Measurements from ENCODE around the gene GUCY2C. TPM values are rescaled to one million over a fixed set of nuclear protein-coding genes. Genes with fewer than 3 reads are reported as not detected.

GUCY2C gene
- total RNA-seq, 1 donor from 2014 or later = not detected

GRCh38 chr12:14607568-14607967 is 88.8 kb downstream of the GUCY2C start:
- DNase-seq (ENCODE audit: low spot score) = no peak
- no peak overlapping the region for H3K27ac Mint-ChIP-seq
- H3K36me3 Mint-ChIP-seq (ENCODE audit: low read depth) = no peaks in the 10 kb centered on the region
- no peaks in the 10 kb centered on the region for H3K4me1 Mint-ChIP-seq (ENCODE audit: low read depth)
- no peak overlapping the region for H3K4me3 Mint-ChIP-seq
- intact Hi-C loops (cut with micrococcal nuclease) = no loop called here
- peaks cover 51% of the 10 kb centered on the region for H3K9me3 Mint-ChIP-seq
- peaks cover 8% of the 10 kb centered on the region for H3K27me3 Mint-ChIP-seq (ENCODE audit: insufficient read depth)

GRCh38 chr12:14605401-14605989 is 90.9 kb downstream of the GUCY2C start:
- Mint-ChIP-seq H3K9me3 (peaks cover 36% of the 10 kb centered on the region), H3K4me1 (ENCODE audit: low read depth) (no peaks in the 10 kb centered on the region), H3K4me3 (no peak overlapping the region), H3K36me3 (ENCODE audit: low read depth) (no peaks in the 10 kb centered on the region), H3K27me3 (ENCODE audit: insufficient read depth) (peaks cover 3% of the 10 kb centered on the region), H3K27ac (no peak overlapping the region)
- intact Hi-C loops (cut with micrococcal nuclease) = no loop called here
- no peak for DNase-seq (ENCODE audit: low spot score)

- no peak overlapping the region for H3K4me3 Mint-ChIP-seq
- H3K4me1 Mint-ChIP-seq (ENCODE audit: low read depth) = no peaks in the 10 kb centered on the region
- peaks cover 20% of the 10 kb centered on the region for H3K9me3 Mint-ChIP-seq
- DNase-seq (ENCODE audit: low spot score) = no peak
- H3K27ac Mint-ChIP-seq = no peak overlapping the region
- intact Hi-C loops (cut with micrococcal nuclease) = no loop called here
- H3K27me3 Mint-ChIP-seq (ENCODE audit: insufficient read depth) = peaks cover 4% of the 10 kb centered on the region
- no peaks in the 10 kb centered on the region for H3K36me3 Mint-ChIP-seq (ENCODE audit: low read depth)
Observed at GRCh38 chr12:14601692-14602478, 94.5 kb downstream of the GUCY2C start.

- no peaks in the 10 kb centered on the region for H3K4me1 Mint-ChIP-seq (ENCODE audit: low read depth)
- intact Hi-C loops (cut with micrococcal nuclease) = no loop called here
- no peaks in the 10 kb centered on the region for H3K36me3 Mint-ChIP-seq (ENCODE audit: low read depth)
- peaks cover 4% of the 10 kb centered on the region for H3K27me3 Mint-ChIP-seq (ENCODE audit: insufficient read depth)
- no peak overlapping the region for H3K27ac Mint-ChIP-seq
- no peak overlapping the region for H3K4me3 Mint-ChIP-seq
- H3K9me3 Mint-ChIP-seq = no peaks in the 10 kb centered on the region
- DNase-seq (ENCODE audit: low spot score) = no peak
Observed at GRCh38 chr12:14597480-14597879, 98.9 kb downstream of the GUCY2C start.

GRCh38 chr12:14591719-14592118 is 104.7 kb downstream of the GUCY2C start:
- H3K27me3 Mint-ChIP-seq (ENCODE audit: insufficient read depth) = no peaks in the 10 kb centered on the region
- intact Hi-C loops (cut with micrococcal nuclease) = no loop called here
- H3K9me3 Mint-ChIP-seq = no peaks in the 10 kb centered on the region

GRCh38 chr12:14589169-14590004 is 107.0 kb downstream of the GUCY2C start:
- H3K9me3 Mint-ChIP-seq = no peaks in the 10 kb centered on the region
- H3K27me3 Mint-ChIP-seq (ENCODE audit: insufficient read depth) = no peaks in the 10 kb centered on the region
- H3K36me3 Mint-ChIP-seq (ENCODE audit: low read depth) = no peaks in the 10 kb centered on the region
- intact Hi-C loops (cut with micrococcal nuclease) = no loop called here
- no peaks in the 10 kb centered on the region for H3K4me1 Mint-ChIP-seq (ENCODE audit: low read depth)
- H3K27ac Mint-ChIP-seq = no peak overlapping the region
- DNase-seq (ENCODE audit: low spot score) = no peak
- no peak overlapping the region for H3K4me3 Mint-ChIP-seq

More at GRCh38 chr12:14591719-14592118, 104.7 kb downstream of the GUCY2C start:
- Mint-ChIP-seq H3K4me3 (no peak overlapping the region), H3K4me1 (ENCODE audit: low read depth) (no peaks in the 10 kb centered on the region), H3K27ac (no peak overlapping the region), H3K36me3 (ENCODE audit: low read depth) (no peaks in the 10 kb centered on the region)
- DNase-seq (ENCODE audit: low spot score) = no peak

GRCh38 chr12:14588571-14588970 is 107.8 kb downstream of the GUCY2C start:
- no peaks in the 10 kb centered on the region for H3K4me1 Mint-ChIP-seq (ENCODE audit: low read depth)
- no peaks in the 10 kb centered on the region for H3K36me3 Mint-ChIP-seq (ENCODE audit: low read depth)

GRCh38 chr12:14578646-14579045 is 117.8 kb downstream of the GUCY2C start:
- no peak for DNase-seq (ENCODE audit: low spot score)
- Mint-ChIP-seq H3K9me3 (no peaks in the 10 kb centered on the region), H3K4me3 (no peak overlapping the region), H3K4me1 (ENCODE audit: low read depth) (peaks cover 5% of the 10 kb centered on the region), H3K36me3 (ENCODE audit: low read depth) (no peaks in the 10 kb centered on the region), H3K27me3 (ENCODE audit: insufficient read depth) (peaks cover 2% of the 10 kb centered on the region), H3K27ac (no peak overlapping the region)
- intact Hi-C loops (cut with micrococcal nuclease) = no loop called here

More at GRCh38 chr12:14588571-14588970, 107.8 kb downstream of the GUCY2C start:
- no peak overlapping the region for H3K27ac Mint-ChIP-seq
- H3K9me3 Mint-ChIP-seq = no peaks in the 10 kb centered on the region
- intact Hi-C loops (cut with micrococcal nuclease) = no loop called here
- H3K27me3 Mint-ChIP-seq (ENCODE audit: insufficient read depth) = no peaks in the 10 kb centered on the region
- no peak for DNase-seq (ENCODE audit: low spot score)
- H3K4me3 Mint-ChIP-seq = no peak overlapping the region

- DNase-seq (ENCODE audit: low spot score) = no peak
- Mint-ChIP-seq H3K4me3 (no peak overlapping the region), H3K36me3 (ENCODE audit: low read depth) (no peaks in the 10 kb centered on the region), H3K4me1 (ENCODE audit: low read depth) (peaks cover 5% of the 10 kb centered on the region), H3K9me3 (no peaks in the 10 kb centered on the region), H3K27me3 (ENCODE audit: insufficient read depth) (peaks cover 3% of the 10 kb centered on the region), H3K27ac (no peak overlapping the region)
- intact Hi-C loops (cut with micrococcal nuclease) = no loop called here
Observed at GRCh38 chr12:14577344-14577743, 119.1 kb downstream of the GUCY2C start.

GRCh38 chr12:14576896-14577295 is 119.5 kb downstream of the GUCY2C start:
- H3K27ac Mint-ChIP-seq = no peak overlapping the region
- peaks cover 6% of the 10 kb centered on the region for H3K27me3 Mint-ChIP-seq (ENCODE audit: insufficient read depth)
- no peak overlapping the region for H3K4me3 Mint-ChIP-seq
- DNase-seq (ENCODE audit: low spot score) = no peak
- H3K36me3 Mint-ChIP-seq (ENCODE audit: low read depth) = no peaks in the 10 kb centered on the region
- peaks cover 5% of the 10 kb centered on the region for H3K4me1 Mint-ChIP-seq (ENCODE audit: low read depth)
- no peaks in the 10 kb centered on the region for H3K9me3 Mint-ChIP-seq
- intact Hi-C loops (cut with micrococcal nuclease) = no loop called here

- no peak for DNase-seq (ENCODE audit: low spot score)
- Mint-ChIP-seq H3K36me3 (ENCODE audit: low read depth) (no peaks in the 10 kb centered on the region), H3K27ac (no peak overlapping the region), H3K4me3 (no peak overlapping the region), H3K9me3 (no peaks in the 10 kb centered on the region), H3K4me1 (ENCODE audit: low read depth) (peaks cover 5% of the 10 kb centered on the region), H3K27me3 (ENCODE audit: insufficient read depth) (peaks cover 6% of the 10 kb centered on the region)
- intact Hi-C loops (cut with micrococcal nuclease) = no loop called here
Observed at GRCh38 chr12:14575585-14575984, 120.8 kb downstream of the GUCY2C start.

GRCh38 chr12:14573118-14573517 is 123.3 kb downstream of the GUCY2C start:
- intact Hi-C loops (cut with micrococcal nuclease) = no loop called here
- no peak for DNase-seq (ENCODE audit: low spot score)
- Mint-ChIP-seq H3K4me1 (ENCODE audit: low read depth) (peaks cover 5% of the 10 kb centered on the region), H3K36me3 (ENCODE audit: low read depth) (no peaks in the 10 kb centered on the region), H3K9me3 (no peaks in the 10 kb centered on the region), H3K27me3 (ENCODE audit: insufficient read depth) (peaks cover 18% of the 10 kb centered on the region), H3K4me3 (no peak overlapping the region), H3K27ac (no peak overlapping the region)

- intact Hi-C loops (cut with micrococcal nuclease) = no loop called here
- no peak overlapping the region for H3K27ac Mint-ChIP-seq
- no peaks in the 10 kb centered on the region for H3K36me3 Mint-ChIP-seq (ENCODE audit: low read depth)
- H3K4me3 Mint-ChIP-seq = no peak overlapping the region
- peaks cover 22% of the 10 kb centered on the region for H3K27me3 Mint-ChIP-seq (ENCODE audit: insufficient read depth)
- H3K9me3 Mint-ChIP-seq = no peaks in the 10 kb centered on the region
- no peak for DNase-seq (ENCODE audit: low spot score)
- H3K4me1 Mint-ChIP-seq (ENCODE audit: low read depth) = peaks cover 4% of the 10 kb centered on the region
Observed at GRCh38 chr12:14572401-14572800, 124.0 kb downstream of the GUCY2C start.

Measured in activated T-helper 1 cell treated with anti-CD3 and anti-CD28 coated beads, Interleukin-12 subunit alpha, Interleukin-12 subunit beta, Interleukin-2, Interleukin-4 antibody, amounts not matched to agents 30 ng/mL and 10 ng/mL and 1 ng/mL, durations not matched to agents 14 hours and 24 hours and 36 hours (primary cell).